ENCODE measurements around the gene ZDHHC7.

DNA sequence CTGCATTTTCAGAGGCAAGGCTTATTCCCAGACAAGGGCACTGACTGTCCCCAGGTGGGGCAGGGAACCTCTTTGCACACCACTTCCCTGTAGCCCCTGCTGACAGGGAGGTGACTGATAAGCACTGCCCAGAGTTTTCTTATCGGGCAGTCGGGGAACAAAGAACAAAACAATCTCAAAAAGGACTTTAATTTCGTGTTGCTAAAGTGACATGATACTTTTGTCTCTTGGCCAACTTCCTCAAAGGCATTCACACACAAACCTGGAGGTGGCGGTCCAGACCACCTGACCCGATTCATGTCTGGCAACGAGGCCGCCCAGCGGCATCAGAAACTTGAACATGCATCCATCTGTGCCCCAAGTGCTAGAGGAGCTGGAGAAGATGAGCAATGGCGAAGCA lies 28.9 kb downstream of the ZDHHC7 start:
- TF ChIP-seq ZNF146 (tag by site-specific recombination; IDR thresholded peaks at IDR 0.05) (no peak), ZNF24 (tag by site-specific recombination; IDR thresholded peaks at IDR 0.05) (no peak), ZNF324 (tag by site-specific recombination; IDR thresholded peaks at IDR 0.05) (no peak), ZNF350 (tag by site-specific recombination; IDR thresholded peaks at IDR 0.05) (no peak), ZNF274 (IDR thresholded peaks at IDR 0.05; ENCODE audit: low read length) (no peak), ZNF274 (tag by site-specific recombination; IDR thresholded peaks at IDR 0.05; ENCODE audit: borderline replicate concordance) (no peak), ZBTB48 (tag by site-specific recombination; IDR thresholded peaks at IDR 0.05) (no peak), ZEB2 (tag by site-specific recombination; IDR thresholded peaks at IDR 0.05) (no peak), ZBTB7A (tag by site-specific recombination; IDR thresholded peaks at IDR 0.05; ENCODE audit: low read depth) (no peak)
- TF ChIP-seq, protein P1, sequence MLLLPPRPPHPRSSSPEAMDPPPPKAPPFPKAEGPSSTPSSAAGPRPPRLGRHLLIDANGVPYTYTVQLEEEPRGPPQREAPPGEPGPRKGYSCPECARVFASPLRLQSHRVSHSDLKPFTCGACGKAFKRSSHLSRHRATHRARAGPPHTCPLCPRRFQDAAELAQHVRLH (tag by site-specific recombination; IDR thresholded peaks at IDR 0.05), result no peak

All from HEK293 (cell line).